ENCODE data around the gene MBD3L3.
A peak's percentile ranks its signal among the peaks of the same experiment; 100 is the strongest.
"Not testable (repeated sequence)": the region's sequence is repeated elsewhere in the genome, so short reads cannot be mapped to it uniquely, and the experiment has no call there.

Gene MBD3L3

GRCh38 chr19:7058576-7058975 is at the start of gene MBD3L3:
MBD3L3 (minus strand) TSS chr19:7058676; CDS start chr19:7058605, 71 bp downstream.
- not testable (repeated sequence) for DNase-seq

GRCh38 chr19:7106711-7107657 is 48.5 kb upstream of the MBD3L3 start:
- no peak for DNase-seq

- no peak for DNase-seq
Measured at GRCh38 chr19:7104747-7105447, 46.4 kb upstream of the MBD3L3 start.

- no peak for DNase-seq
Measured at GRCh38 chr19:7101498-7102253, 43.2 kb upstream of the MBD3L3 start.

- no peak for DNase-seq
Measured at GRCh38 chr19:7099597-7099921, 41.1 kb upstream of the MBD3L3 start.

- DNase-seq = peak; percentile 87
Measured at GRCh38 chr19:7098701-7099596, 40.5 kb upstream of the MBD3L3 start.

- DNase-seq = no peak
Measured at GRCh38 chr19:7098096-7098495, 39.6 kb upstream of the MBD3L3 start.

- no peak for DNase-seq
Measured at GRCh38 chr19:7088999-7089398, 30.5 kb upstream of the MBD3L3 start.

GRCh38 chr19:7083076-7083956 is 24.8 kb upstream of the MBD3L3 start:
- no peak for DNase-seq

GRCh38 chr19:7078008-7078407 is 19.5 kb upstream of the MBD3L3 start:
- no peak for DNase-seq

- DNase-seq = no peak
Measured at GRCh38 chr19:7076151-7076550, 17.7 kb upstream of the MBD3L3 start.

- no peak for DNase-seq
Measured at GRCh38 chr19:7074705-7075282, 16.3 kb upstream of the MBD3L3 start.

GRCh38 chr19:7072541-7072940 is 14.1 kb upstream of the MBD3L3 start:
- DNase-seq = no peak

GRCh38 chr19:7069904-7070226 is 11.4 kb upstream of the MBD3L3 start:
- no peak for DNase-seq

GRCh38 chr19:7069042-7069903 is 10.8 kb upstream of the MBD3L3 start, which contains the start of gene ZNF557:
ZNF557 (plus strand) TSS chr19:7069703; CDS start chr19:7075075, 5,372 bp downstream.
- DNase-seq = peak; percentile 82

GRCh38 chr19:7068599-7068998 is 10.1 kb upstream of the MBD3L3 start:
- DNase-seq = no peak

GRCh38 chr19:7067716-7068115 is 9.2 kb upstream of the MBD3L3 start:
- no peak for DNase-seq

- DNase-seq = not testable (repeated sequence)
Measured at GRCh38 chr19:7067122-7067521, 8.6 kb upstream of the MBD3L3 start.

GRCh38 chr19:7063764-7064418 is 5.4 kb upstream of the MBD3L3 start:
- DNase-seq = no peak

All from NCI-H1694 (cell line).